ENCODE results near the gene MBOAT1. TPM values are rescaled to one million over a fixed set of nuclear protein-coding genes. Genes with fewer than 3 reads are reported as not detected.
A peak's percentile ranks its signal among the peaks of the same experiment; 100 is the strongest.
"Not testable (repeated sequence)": the region's sequence is repeated elsewhere in the genome, so short reads cannot be mapped to it uniquely, and the experiment has no call there.

Gene MBOAT1
- total RNA-seq, 1 donor from 2014 or later = 14.8 TPM

DNA sequence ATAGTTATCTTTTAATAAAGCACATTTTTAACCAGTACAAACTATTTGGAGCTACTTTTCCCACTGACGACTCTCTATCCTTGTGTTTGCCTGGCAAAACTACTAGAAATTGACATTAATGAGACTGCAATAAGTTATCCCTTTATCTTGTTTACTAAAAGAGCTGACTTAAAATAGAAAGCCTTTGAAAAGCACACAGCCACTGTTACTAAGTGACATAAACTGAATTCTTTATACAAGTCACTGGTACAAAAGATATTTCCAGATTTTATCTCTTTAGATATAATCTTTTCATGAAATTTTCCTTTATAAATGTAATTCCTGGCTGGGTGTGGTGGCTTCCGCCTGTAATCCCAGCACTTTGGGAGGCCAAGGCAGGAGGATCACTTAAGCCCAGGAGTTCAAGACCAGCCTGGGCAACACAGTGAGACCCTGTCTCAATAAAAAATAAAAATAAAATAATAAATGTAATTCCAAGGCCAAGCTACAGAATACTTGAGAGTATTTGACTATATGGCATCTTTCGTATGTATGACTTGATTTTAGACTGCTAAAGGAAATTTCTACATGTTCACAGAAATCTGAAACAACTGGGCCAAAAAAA is 9.5 kb downstream of the MBOAT1 start:
- DNase-seq (ENCODE audit: low read depth in 2 of 2) = no peak

DNA sequence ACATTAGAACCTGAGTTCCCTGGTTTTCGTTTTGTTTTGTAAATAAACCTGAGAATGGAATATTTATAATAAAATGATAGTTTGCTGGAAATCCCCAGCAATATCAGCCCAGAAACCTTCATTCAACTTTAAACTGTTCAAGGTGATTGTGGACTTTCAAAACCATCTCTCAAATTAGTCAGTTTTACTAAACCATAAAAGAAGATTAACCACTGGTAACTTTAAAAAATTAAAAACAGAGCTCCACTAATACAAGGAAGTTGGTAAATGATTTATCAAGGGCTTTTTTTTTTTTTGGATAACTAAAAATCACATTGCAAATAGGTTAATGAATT is 10.0 kb downstream of the MBOAT1 start:
- no peak for DNase-seq (ENCODE audit: low read depth in 2 of 2)

DNA sequence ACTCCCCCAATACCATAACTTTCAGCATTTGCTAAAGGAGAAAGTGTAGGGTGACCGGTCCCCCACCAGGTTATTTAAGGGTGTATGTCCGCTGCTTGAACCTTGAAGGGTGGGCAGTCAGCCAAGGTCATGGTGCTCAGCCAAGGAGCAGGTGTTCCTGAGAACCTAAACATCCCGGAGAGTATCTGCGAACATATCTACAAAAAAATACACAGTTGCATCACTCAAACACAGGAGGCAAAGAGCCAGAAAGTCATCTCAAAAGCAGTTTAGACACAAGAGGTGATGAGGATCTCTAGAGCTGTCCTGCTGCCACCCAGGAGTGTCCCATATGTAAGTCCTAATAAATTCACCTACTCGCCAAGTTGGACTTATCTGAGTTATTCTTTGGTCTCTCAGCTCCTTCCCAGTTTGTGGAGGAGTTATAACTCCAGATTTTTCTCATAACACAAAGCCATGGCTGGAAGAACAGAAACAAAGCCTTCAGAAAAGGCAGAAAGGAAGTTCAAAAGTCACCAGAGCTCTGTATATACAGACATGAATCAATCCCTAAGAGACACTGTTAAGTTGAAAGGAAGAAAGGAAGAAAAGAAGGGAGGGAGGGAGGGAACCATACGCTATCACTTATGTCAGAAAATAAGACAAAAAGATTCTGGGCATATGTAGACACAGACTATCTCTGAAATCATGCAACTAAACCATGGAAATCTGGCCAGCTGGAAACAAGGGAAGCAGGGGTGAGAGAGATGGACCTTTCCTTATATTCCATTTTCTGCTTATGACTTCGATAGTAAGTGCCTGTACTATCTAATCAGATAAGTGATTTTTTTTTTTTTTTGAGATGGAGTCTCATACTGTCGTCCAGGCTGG is 11.3 kb downstream of the MBOAT1 start:
- DNase-seq (ENCODE audit: low read depth in 2 of 2) = no peak

DNA sequence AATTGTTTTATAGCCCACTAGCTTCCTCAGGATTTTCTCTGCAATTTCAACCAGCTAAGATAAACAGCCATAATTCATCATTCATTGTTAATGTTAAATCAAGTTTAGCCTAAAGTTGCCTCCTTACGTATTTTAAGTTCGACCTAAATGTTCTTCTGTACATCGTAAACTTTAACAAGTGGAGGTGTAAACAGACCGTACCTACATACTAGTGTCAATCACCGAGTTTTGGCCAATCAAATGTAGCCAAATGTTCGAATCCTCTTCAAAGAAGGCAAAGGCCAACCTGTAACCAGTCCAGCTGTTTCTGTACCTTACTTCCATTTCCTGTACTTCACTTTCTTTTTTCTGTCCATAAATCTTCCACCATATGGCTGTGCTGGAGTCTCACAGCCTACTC is 13.5 kb downstream of the MBOAT1 start:
- DNase-seq (ENCODE audit: low read depth in 2 of 2) = no peak

DNA sequence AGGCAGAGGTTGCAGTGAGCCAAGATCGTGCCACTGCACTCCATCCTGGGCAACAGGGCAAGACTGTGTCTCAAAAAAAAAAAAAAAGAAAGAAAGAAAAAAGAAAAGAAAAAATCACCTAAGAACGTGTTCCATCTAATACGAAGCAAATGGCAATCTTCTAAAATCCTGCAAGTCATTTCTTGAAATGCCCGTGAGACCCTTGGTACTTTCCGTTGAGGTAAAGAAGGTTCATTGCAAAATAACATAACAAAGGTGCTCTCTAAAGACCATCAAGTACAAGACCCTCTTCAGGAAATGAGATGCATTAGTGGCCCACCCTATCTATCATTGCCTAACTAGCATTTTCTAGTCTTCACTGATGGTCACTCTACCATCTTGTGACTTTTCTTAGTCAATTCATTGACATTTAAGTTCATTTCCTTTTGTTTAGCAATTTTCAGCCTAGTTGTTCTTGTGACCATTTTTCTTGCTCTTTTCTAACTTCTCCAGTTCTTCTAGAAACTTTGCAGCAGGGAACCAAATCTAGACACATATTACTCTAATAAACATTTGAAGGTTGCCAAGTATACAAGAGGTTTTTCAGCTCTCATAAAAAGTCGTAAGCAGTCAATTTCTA is 14.0 kb downstream of the MBOAT1 start:
- no peak for DNase-seq (ENCODE audit: low read depth in 2 of 2)

DNA sequence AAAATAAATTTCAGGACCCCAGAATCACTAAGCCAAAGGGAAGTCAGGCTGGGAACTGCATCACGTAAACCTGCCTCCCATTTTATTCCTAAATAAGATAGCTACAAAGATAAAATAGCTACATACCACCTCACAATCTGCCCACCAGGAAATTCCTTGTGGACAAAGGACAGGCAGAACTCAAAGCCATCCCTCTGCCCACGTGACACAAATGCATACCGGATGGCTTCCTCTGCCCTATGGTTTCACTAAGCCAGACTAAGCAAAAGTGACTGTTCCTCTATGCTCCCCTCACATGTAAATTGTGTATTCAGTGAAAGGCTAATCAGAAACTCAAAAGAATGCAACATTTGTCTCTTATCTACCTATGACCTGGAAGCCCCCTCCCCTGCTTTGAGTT is 15.0 kb downstream of the MBOAT1 start:
- DNase-seq (ENCODE audit: low read depth in 2 of 2) = peak; percentile 36 to 66

DNA sequence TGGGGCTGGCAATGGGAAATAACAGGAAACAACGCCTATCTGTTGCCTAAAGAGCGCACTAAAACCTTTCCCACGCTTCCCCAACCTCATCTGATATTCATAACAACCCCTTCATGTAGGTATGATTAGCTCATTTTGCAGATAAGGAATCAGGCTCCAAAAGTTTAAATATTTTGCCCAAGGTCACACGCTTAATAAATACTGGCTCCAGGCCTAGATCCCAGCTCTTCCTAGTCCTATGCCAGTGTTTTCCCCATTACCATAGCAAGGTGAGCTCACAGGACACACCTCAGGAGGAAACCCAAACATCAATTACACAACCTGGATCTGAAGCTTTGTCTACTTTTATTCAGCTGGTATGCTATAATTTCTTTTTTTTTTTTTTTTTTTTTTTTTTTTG is 19.6 kb downstream of the MBOAT1 start:
- peak; percentile 69 to 86 for DNase-seq (ENCODE audit: low read depth in 2 of 2)

DNA sequence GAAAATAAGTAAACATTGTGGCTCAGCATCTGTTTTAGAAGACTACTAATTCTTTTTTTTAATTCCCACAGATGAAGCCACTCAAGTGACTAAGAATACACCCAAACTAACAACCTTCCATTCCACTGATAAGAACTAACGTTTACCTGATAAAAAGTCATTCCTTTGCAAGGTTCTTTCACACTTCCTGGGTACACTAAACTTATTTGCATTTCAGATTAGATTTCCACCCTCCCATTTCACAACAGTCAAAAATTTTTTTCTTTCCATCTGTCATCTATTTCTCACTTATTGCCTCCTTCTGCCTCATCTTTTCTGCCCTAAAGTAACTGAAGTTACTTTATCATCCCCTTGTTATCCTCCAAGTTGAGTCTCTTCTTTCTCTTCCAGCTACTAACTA is 20.3 kb downstream of the MBOAT1 start:
- DNase-seq (ENCODE audit: low read depth in 2 of 2) = no peak

DNA sequence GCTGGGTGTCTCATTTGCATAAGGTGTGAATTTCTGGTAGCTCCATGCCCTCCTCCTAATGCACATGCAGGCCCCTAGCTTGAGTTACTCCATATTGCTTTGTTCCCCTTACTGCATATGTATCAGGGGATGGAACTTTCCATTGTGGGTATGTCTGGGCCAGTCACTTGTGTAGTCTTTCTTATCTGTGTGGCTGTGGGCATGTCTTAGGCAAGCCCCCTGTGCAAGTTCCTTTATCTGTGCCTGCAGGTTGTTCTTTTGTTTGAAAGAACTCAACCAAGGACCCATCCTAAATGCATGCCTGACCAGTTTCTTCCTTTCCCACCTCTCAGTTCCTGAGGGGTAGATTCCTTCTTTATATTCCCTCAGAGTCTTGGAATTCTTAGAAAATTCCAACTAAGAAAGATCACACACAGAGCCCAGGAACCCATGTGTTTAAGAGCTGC is 23.6 kb downstream of the MBOAT1 start:
- no peak for DNase-seq (ENCODE audit: low read depth in 2 of 2)

DNA sequence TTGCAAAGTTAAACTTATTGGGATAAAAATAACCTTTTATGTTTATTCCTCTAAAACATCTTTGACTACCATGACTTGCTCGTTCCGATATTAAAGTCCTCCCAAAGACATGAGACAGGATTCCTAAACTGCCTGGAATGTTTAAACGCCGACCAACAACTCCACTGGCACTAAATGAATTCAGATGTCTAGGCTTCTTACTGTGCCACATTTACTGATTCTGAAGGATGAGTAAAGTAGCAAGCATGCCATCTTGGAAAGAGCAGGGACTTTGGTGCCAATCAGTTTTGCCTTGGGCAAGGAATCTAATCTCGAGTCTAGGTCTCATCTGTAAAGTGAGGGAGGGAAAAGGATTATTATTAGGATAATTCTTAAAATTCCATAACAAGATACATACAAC is 25.3 kb downstream of the MBOAT1 start:
- no peak for DNase-seq (ENCODE audit: low read depth in 2 of 2)

DNA sequence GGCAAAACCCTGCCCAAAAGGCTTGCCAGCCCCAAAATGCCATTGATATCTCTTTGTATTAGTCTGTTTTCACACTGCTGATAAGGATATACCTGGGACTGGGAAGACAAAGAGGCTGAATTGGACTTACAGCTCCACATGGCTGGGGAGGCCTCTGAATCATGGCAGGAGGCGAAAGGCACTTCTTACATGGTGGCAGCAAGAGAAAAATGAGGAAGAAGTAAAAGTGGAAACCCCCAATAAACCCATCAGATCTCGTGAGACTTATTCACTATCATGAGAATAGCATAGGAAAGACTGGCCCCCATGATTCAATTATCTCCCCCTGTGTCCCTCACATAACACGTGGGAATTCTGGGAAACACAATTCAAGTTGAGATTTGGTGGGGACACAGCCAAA is 28.6 kb downstream of the MBOAT1 start:
- DNase-seq (ENCODE audit: low read depth in 2 of 2) = no peak

DNA sequence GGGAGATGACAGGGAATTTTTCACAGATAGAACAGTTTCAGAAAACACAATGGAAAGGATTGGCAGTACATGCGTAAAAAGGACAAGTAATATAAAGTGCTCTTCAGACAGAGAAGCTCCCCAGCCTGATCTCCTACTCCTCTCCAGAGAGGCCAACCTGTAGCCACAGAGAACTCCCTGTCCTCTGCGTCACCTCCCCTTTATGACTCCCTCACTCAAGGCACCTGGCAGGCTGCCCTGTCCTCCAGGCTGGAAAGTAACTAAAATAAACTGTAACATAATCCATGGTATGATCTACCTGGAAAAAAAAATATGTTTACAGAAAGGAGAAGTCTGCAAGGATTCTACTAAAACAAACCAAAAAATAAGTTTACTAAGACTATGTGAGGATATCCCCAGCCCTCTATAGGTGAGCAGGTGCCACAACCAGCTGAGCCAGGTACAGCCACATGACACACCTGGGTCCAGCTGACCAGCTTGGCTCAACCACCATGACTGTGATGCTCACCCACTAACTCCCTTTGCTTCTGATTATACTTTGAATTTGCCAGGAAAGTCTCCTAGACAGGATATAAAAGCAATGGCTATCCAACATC is 29.2 kb downstream of the MBOAT1 start:
- DNase-seq (ENCODE audit: low read depth in 2 of 2) = peak in 1 of 2 donors; percentile 12

DNA sequence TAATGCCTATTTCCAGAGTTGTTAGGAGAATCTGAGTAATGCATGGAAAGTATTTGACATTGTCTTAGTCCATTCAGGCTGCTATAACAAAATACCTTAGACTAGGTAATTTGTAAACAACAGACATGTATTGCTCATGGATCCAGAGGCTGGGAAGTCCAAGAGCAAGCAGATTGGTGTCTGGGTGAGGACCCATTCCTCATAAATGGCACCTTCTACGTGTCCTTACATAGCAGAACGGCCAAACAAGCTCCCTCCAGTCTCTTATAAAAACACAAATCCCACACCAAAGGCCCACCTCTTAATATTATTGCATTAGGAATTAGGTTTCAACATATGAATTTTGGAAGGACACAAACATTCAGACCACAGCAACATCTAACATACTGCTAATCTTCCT is 30.2 kb downstream of the MBOAT1 start:
- no peak for DNase-seq (ENCODE audit: low read depth in 2 of 2)

DNA sequence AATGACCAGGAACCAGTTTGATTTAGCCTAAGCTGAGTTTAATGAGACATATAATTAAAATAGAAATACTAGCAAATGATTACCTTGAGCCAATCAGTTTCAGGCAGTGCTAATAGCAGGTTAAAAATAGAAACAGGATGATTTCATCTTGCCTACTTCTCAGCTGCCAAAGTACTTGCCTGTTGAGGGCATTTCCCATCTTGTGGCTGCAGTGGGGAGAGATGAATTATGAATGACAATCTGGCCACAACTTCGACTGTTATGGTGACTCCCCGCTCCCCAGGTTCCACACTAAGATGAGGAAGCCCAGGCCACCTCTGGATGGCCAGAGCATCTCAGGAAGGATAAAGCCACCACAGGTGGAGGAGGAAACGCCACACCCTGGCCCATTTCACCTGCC is 31.3 kb downstream of the MBOAT1 start:
- DNase-seq (ENCODE audit: low read depth in 2 of 2) = no peak

DNA sequence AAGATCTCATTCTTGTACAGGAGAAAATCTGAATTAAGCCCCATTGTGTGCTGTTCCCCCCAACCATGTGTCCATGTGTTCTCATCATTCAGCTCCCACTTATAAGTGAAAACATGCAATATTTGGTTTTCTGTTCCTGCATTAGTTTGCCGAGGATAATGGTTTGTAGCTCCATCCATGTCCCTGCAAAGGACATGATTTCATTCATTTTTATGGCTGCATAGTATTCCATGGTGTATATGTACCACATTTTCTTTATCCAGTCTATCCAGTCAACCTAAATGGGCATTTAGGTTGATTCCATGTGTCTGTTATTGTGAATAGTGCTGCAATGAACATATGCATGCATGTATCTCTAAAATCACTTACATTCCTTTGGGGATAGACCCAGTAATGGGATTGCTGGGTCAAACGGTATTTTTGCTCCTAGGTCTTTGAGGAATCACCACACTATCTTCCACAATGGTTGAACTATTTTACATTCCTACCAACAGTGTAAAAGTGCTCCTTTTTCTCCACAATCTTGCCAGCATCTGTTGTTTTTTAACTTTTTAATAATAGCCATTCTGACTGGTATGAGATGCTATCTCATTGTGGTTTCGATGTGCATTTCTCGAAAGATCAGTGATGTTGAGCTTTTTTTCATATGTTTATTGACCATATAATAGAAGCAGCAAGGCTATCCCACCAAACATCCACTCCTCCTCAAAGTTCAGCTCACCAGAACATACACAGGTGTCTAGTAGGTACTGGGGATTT is 32.8 kb downstream of the MBOAT1 start:
- not testable (repeated sequence) for DNase-seq (ENCODE audit: low read depth in 2 of 2)

DNA sequence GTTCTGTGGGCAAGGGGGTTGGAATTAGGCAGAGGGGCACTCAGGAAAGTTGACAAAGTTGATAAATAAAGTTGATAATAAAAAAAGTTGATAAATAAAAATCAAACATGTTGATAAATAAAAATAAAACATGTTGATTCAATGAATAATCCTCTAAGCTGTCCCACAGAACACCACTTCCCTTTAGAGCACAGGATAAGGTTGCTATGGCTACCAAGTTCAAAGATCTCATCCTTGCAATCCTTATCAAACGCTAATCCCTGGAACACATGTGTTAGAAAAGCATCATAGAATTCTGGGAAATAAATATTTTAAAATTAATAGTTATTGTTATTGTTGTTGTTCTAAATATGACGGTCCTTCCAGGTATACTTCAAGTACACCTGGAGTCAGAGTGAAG is 33.9 kb downstream of the MBOAT1 start:
- DNase-seq (ENCODE audit: low read depth in 2 of 2) = no peak

DNA sequence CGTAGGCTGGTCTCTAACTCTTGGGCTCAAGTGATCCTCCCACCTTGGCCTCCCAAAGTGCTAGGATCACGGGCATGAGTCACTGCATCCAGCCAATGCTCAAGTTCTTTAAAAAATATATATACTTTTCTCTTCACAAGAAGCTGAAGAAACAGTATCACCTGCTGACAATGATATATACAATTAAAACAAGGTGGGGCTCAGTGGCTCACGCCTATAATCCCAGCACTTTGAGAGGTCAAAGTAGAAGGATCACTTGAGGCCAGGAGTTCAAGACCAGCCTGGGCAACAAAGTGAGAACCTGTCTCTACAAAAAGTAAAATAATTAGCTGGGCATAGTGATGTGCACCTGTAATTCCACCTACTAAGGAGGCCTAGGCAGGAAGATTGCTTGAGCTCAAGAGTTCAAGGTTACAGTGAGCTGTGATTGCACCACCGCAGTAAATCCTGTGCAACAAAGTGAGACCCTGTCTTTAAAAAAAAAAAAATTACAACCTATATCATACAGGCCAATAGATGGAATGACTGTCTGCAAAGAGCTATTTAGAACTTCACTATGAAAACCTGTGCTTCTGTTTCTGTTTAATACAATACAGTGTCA is 36.4 kb downstream of the MBOAT1 start:
- DNase-seq (ENCODE audit: low read depth in 2 of 2) = no peak

DNA sequence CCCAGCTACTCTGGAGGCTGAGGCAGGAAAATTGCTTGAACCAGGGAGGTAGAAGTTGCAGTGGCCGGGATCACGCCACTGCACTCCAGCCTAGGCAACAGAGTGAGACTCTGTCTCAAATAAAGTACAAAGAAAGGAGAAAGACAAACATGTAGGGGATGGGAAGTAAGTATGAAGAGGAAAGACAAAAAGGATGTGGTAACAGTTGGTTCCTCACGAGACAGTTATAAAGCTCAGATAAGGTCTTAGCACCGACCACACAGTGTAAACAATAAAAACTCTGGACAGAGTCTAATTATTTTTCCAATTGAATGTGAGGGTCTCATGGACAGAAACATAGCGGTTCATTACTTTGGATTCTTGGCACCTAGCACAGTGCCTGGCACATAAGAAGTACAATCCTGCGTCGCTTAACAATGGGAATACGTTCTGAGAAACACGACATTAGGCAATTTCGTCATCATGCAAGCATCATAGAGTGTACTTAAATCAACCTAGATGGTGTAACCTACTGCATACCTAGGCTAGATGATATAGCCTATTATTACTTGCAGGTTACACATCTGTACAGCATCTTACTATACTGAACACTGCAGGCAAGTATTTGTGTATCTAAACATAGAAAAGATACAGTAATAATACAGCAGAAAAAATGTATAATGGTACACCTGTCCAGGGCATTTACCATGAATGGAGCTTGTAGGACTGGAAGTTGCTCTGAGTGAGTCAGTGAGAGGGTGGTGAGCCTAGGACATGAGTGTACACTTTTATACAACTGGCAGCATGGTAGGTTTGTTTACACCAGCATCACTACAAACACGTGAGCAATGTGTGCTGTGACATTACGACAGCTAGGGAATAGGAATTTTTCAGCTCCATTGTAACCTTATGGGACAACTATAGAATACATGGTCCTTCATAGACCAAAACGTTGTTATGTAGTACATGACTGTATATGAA is 38.2 kb downstream of the MBOAT1 start:
- DNase-seq (ENCODE audit: low read depth in 2 of 2) = no peak

DNA sequence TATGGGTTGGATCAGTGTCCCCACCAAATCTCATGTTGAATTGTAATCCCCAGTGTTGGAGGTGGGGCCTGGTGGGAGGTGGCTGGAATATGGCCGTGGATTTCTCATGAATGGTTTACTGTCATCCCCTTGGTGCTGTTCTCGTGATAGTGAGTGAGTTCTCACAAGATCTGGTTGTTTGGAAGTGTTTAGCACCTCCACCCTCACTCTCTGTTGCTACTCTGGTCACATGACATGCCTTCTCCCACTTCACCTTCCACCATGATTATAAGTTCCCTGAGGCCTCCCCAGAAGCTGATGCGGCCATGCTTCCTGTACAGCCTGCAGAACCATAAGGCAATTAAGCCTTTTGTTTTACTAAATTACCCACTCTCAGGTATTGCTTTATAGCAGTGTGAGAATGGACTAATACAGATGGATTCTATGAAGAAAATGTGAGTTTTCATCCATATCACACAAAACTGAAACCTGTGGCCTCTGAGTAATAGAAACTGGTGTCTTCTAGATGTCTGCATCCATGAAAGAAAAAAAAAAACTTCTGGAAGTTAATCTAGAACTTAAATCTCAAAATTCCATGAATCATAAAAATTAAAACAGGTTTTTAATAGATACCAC is 39.3 kb downstream of the MBOAT1 start:
- DNase-seq (ENCODE audit: low read depth in 2 of 2) = no peak
